MM.1S (cell line): ENCODE data around the gene NUP155.

ENCODE experiments used
- EZH2 ChIP-seq: fragments of 300-600 bp; sonication (generic); optimal IDR thresholded peaks from 2 replicates; pipeline ENCODE3; 2017; ENCODE audit warnings: low read depth, mild to moderate bottlenecking, antibody characterized with exemption, low read length, mixed read lengths
- TF ChIP-seq, protein P1 (sequence below): fragments of 300-600 bp; sonication (generic); IDR thresholded peaks from 2 replicates; pipeline ENCODE4 v1.5.1; 2016; ENCODE audit warnings: antibody characterized with exemption, low read length, mixed read lengths

DNA sequence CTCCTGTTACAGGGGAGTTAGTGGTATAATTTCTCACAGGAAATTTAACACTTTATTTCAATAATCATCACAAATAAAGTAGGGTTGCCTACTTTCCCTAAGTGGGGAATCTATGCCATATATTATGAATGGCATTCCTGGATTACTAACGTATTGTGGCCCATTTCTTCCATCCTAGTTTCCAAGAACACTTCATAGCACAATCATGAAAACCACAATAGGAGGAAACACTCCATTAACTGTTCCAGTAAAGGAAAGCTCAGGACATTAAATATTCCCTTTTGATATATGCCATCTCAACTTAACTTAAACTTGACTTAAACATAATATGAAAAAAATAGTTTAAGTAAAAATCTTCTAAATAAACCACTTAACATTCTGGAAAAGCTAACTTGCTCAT lies 123.9 kb downstream of the NUP155 start:
- TF ChIP-seq, protein P1, sequence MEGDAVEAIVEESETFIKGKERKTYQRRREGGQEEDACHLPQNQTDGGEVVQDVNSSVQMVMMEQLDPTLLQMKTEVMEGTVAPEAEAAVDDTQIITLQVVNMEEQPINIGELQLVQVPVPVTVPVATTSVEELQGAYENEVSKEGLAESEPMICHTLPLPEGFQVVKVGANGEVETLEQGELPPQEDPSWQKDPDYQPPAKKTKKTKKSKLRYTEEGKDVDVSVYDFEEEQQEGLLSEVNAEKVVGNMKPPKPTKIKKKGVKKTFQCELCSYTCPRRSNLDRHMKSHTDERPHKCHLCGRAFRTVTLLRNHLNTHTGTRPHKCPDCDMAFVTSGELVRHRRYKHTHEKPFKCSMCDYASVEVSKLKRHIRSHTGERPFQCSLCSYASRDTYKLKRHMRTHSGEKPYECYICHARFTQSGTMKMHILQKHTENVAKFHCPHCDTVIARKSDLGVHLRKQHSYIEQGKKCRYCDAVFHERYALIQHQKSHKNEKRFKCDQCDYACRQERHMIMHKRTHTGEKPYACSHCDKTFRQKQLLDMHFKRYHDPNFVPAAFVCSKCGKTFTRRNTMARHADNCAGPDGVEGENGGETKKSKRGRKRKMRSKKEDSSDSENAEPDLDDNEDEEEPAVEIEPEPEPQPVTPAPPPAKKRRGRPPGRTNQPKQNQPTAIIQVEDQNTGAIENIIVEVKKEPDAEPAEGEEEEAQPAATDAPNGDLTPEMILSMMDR, result no peak
- TF ChIP-seq EZH2, result no peak
